GOT3 (cell line): ENCODE results near the gene BIN2.
"Not testable (repeated sequence)": the region's sequence is repeated elsewhere in the genome, so short reads cannot be mapped to it uniquely, and the experiment has no call there.

Experiments
- DNase-seq: peaks from one replicate; lab custom pipeline; 2025; ENCODE audit warnings: mixed read lengths; lab: John Stamatoyannopoulos, UW

BIN2 gene

GRCh38 chr12:51311389-51311788, 12.6 kb downstream of the BIN2 start:
- no peak for DNase-seq

GRCh38 chr12:51307655-51308593, 16.1 kb downstream of the BIN2 start:
- no peak for DNase-seq

GRCh38 chr12:51306507-51306906, 17.5 kb downstream of the BIN2 start:
- DNase-seq, result no peak

GRCh38 chr12:51300768-51301167, 23.2 kb downstream of the BIN2 start:
- not testable (repeated sequence) for DNase-seq

- DNase-seq, result no peak
Measured at GRCh38 chr12:51295651-51296050, 28.3 kb downstream of the BIN2 start.

- DNase-seq, result not testable (repeated sequence)
Measured at GRCh38 chr12:51294097-51294496, 29.9 kb downstream of the BIN2 start.

- DNase-seq, result no peak
Measured at GRCh38 chr12:51293696-51294095, 30.3 kb downstream of the BIN2 start.

GRCh38 chr12:51291603-51292513, 32.1 kb downstream of the BIN2 start:
- not testable (repeated sequence) for DNase-seq

GRCh38 chr12:51285843-51286242, 38.1 kb downstream of the BIN2 start:
- no peak for DNase-seq

GRCh38 chr12:51281202-51281924, 42.6 kb downstream of the BIN2 start:
- no peak for DNase-seq

GRCh38 chr12:51275088-51275487, 48.9 kb downstream of the BIN2 start:
- no peak for DNase-seq

GRCh38 chr12:51272810-51273209, 51.2 kb downstream of the BIN2 start:
- DNase-seq, result not testable (repeated sequence)

GRCh38 chr12:51270951-51271518, 52.9 kb downstream of the BIN2 start:
- no peak for DNase-seq

- DNase-seq, result no peak
Measured at GRCh38 chr12:51270067-51270950, 53.7 kb downstream of the BIN2 start, which contains the start of gene SMAGP. Gene SMAGP (minus strand): TSS chr12:51270415. CDS start chr12:51269278, 1,137 bp downstream.

- DNase-seq, result no peak
Measured at GRCh38 chr12:51269174-51270066, 54.6 kb downstream of the BIN2 start.

GRCh38 chr12:51265024-51265423, 59.0 kb downstream of the BIN2 start:
- no peak for DNase-seq

GRCh38 chr12:51264297-51264696, 59.7 kb downstream of the BIN2 start:
- no peak for DNase-seq

GRCh38 chr12:51263341-51263740, 60.6 kb downstream of the BIN2 start:
- no peak for DNase-seq

- DNase-seq, result peak; percentile 23
Measured at GRCh38 chr12:51262758-51263177, 61.2 kb downstream of the BIN2 start.
